Activated CD4-positive, alpha-beta T cell treated with anti-CD3 and anti-CD28 coated beads, Interleukin-2, amount 50 U/mL, for 24 hours (primary cell): ENCODE results near the gene BMF.

ENCODE experiments used
- DNase-seq, 2 donors: peaks; one replicate each; pipeline ENCODE4 v3.0.0-alpha.2; 2020; ENCODE audit warnings: low read depth in 1 of 2, low spot score in 1 of 2

Gene BMF

DNA sequence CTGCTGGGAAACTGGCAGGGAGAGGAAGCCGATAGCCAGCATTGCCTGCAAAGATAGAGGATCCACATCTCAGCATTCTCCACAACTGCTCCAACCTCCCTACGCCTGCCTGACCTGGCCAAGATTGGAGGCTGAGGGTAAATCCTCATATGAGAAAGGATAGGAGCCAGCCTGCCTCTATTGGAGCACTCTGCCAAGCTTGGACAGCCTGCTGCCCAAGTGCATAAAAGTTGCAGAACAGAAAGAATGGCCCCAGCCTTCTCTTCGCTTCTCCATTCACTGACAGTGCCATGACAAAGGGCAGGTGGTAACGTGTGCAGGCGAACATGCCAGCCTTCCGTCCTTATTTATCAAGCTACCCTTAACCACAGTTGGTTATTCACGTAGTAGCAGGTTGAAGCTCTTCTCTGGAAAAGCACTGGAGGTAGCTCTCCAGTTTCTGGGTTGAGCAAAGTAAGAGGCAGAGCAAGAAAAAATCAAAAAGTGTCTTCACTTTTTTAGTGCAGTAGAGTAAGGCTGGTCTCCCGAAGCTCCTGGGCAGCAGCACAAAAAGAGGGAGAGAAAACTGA lies 4.3 kb downstream of the BMF start:
- no peak for DNase-seq

- no peak for DNase-seq
Measured at GRCh38 chr15:40103864-40104271, 4.8 kb downstream of the BMF start.

DNA sequence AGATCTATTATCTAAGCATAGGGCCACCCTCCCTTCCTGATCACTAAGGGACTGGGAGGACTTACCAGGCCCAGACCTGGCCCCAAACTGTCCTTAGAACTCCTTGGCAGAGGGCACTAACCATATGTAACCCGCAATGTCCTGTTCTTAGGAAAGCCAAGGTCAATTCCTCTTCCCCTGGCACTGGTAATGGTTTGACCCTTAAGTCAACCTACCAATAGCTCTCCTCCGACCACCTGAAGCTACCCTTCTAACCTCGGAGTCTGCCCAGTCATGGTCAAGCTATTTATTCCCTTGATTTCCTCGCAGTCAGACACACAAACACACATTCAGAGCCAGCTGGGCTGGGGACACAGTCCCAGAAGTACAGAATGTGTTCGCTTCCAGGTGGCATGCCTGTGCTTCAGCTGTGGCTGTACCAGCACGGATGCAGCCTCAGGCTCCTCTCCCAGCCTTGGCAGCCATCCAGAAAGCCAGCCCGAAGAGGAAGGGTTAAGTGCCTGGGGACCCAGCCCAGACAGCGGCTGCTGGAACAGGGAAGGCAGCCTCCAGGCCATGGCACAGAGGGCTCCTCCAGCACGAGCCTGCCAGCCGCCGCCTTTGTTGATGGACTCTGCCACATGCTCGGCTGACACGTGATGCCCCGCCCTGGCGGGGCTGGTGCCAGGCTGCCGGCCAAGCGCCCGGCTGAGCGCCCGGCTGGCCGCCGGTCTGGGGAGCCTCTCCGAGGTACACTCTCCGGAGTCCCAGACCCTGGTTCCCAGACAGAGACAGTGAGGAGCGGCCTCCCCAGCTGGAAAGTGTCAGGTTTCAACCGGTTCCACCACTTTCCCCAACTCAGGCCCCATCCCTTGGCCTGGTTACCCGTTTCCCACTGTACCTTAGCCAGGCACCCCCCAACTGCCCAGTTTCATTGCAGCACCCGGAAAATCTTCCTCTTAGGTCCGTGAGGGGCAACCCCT lies 5.5 kb downstream of the BMF start:
- DNase-seq: no peak

DNA sequence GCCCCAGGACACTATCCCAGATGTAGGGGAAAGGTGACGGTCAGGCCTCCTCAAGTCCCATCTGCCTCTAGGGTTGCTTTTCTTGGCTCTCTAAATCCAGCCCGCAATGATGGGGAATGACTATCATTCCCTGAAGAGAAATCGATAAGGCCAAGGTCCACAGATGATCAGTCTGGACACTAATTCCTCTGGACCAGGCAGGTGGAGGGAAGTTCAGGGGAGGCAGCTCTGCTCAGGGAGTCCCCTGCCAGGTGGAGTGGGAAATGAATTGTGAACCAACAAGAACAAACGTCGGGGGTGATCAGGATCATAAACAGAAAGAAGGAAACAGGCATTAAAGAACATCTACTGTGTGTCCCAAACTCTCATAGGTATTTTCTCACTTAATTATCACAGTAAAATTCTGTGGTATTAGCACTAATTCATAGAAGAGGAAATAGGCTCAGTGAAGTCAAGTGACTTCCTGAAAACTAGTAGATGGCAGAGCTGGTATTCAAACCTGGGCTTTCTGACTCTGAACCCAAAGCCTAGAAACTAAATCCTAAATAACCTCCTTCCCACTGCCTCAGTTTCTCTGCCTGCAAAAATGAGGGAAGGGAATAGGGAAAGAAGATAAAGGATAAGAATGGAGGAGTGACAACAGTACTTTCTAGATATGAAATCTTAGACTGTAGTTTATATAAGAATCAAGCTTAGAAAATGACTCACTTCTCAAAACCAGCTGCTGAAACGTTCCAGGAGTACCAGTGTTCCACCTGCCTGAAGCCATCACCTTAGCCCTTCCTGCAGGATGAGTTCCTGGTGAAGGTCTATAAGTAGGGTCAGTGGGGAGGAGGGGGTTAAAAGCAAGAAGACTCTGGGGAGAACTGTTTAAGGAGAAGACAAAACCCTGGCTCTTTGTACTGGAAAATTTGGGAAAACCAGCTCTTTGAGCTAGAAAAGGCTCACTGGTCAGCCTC lies 7.5 kb downstream of the BMF start:
- no peak for DNase-seq

DNA sequence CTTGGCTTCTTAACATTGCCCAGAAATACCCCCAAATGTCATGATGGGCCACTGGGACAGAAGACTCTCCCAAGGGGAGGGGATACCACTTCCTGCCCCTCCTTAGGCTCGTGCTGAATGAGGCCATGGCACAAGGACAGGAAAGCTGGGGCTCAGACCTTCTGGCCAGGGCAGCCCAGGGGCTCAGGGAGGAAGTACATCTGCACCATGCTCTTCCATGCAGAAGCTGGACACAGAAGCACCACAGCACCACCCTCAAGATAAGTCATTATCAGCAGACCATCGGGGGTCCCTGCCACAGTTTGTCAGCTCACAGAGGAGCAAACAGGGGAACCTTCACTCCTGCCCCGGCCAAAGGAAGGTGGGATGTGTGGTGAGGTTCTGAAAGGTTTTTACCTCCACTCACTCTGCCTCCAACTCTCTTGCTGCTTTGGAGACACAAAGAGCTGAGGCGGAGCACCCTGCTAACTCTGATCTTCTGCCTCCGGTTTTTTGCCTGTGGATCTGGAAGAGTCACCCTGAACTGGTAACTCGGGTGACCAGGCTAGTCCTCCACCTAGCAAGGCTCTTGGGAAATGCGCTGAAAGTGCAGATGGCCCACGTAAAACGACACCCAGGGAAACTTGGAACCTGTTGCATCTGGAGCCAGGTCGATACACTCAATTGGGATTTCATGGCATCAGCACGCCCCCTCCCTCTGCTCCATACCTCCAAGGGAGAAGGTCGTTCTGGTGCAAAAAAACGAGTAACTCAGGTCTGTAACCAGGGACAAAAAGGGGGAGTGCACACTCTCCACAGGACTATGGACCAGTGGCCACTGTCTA lies 8.3 kb downstream of the BMF start:
- no peak for DNase-seq

- peak; percentile 52 to 81 for DNase-seq
Measured at GRCh38 chr15:40098489-40099261, 10.0 kb downstream of the BMF start.

GRCh38 chr15:40097968-40098476 lies 10.7 kb downstream of the BMF start:
- DNase-seq: no peak

- DNase-seq: no peak
Measured at GRCh38 chr15:40097096-40097967, 11.3 kb downstream of the BMF start.

- peak in 1 of 2 donors; percentile 52 for DNase-seq
Measured at GRCh38 chr15:40096094-40096891, 12.4 kb downstream of the BMF start.

- no peak for DNase-seq
Measured at GRCh38 chr15:40095371-40096093, 13.1 kb downstream of the BMF start.

DNA sequence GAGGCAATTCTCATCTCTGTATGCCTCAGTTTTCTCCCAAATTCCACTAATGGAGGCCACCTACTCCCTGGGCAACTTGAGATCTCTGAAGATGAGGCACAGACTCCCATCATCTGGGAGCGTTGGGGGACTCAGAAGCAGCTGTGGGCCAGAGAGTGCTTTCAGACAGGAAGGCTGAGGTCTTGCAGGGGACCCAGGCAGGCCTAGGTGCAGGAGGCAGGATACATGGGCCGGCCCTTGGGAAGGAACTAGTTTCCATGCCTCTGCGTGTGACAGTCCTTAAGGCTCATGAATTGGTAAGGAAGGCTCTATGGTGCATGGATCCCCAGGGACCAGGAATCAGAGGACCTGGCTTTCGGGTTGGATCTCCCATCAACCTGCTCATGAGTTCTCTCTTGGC lies 14.5 kb downstream of the BMF start:
- DNase-seq: no peak

DNA sequence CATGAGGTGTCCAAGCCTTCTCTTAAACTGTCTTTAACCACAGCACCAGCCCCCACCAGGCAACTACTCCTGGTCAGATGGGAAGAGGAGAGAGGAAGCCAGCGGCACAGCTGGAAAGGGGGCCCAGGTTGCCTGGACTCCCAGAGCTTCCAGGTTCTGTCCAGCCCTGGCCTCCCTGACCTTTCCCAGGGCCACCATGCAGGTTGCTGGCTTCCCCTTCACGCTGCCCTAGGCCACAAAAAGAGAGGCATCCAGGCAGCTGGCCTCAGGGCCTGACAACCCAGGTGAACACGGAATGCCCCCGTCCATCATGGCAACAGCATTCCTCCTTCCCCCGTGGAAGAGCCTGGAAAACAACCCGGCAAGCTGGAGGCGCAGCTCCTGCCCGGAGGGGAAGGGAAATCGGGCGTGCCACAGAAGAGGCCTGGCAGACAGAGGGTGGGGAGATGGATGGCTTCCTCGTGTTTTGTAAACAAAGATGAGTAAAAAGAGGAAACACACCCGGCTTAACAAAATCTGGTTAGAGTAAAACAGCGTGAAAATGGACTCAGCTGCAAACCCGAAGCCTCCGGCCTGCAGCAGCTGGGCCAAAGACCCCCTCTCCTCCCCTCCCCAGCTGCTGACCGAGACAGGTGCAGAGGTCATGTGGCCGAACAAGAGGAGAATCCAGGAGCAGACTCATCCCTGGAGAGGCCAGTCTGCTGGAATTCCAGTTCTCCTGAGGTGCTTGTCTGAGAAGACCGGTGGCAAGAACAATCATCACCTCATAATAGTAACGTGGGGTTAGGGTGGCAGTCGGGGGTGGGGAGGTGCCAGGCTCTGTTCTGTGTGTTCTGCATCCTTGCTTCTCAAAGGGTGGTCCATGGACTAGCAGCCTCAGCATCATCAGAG lies 15.5 kb downstream of the BMF start:
- no peak for DNase-seq

GRCh38 chr15:40092256-40092978 lies 16.3 kb downstream of the BMF start:
- DNase-seq: no peak

GRCh38 chr15:40091861-40092255 lies 16.8 kb downstream of the BMF start:
- DNase-seq: no peak

DNA sequence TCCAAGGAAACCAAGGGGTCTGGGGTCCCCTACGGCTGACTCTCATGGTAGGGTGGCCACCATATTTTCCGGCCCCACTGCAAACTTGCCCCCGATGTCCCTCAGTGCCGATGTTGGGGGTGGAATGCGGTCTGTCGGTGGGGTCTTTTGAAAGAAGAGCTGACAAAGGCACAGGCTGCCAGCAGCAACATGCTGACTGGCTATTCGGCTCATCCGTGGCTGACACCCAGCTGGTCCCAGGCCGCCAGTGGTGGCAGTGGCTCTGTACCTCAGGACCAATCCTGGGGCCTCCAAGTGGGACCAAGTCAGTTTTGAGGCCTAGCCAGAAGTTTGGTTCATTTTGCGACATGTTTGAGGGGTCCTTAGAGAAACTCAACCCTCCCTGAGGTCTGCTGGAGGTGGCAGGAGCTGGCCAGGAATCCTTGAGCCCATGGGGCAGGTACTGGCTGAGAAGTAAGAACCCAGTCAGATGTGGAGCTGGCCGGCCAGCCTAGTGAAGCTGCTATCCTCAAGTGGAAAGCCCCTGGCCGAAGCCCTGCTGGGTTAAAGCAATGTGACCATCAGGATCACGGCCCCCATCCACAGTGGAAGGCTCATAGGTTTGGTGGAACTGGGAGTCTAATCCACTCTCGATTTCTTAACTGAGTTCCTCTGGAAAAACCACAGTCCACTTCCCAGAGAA lies 17.8 kb downstream of the BMF start:
- no peak for DNase-seq
